Glomerular visceral epithelial cell (primary cell): Measurements from ENCODE around the gene CNIH2.

Experiments
- DNase-seq: peaks from one replicate; pipeline ENCODE4 v3.0.0-alpha.2; 2016; ENCODE audit errors: extremely low spot score

Gene CNIH2

GRCh38 chr11:66329165-66329673 lies 51.2 kb downstream of the CNIH2 start:
- DNase-seq: no peak

- DNase-seq: no peak
Measured at GRCh38 chr11:66330931-66331330, 53.0 kb downstream of the CNIH2 start.

GRCh38 chr11:66331542-66332370 lies 53.8 kb downstream of the CNIH2 start:
- DNase-seq: no peak

- DNase-seq: no peak
Measured at GRCh38 chr11:66332371-66333219, 54.6 kb downstream of the CNIH2 start.

GRCh38 chr11:66333220-66333877 lies 55.4 kb downstream of the CNIH2 start:
- DNase-seq: no peak
